Posterior cingulate gyrus (tissue), 11 donors: ENCODE measurements around the gene RRP12.
"Not testable (repeated sequence)": the region's sequence is repeated elsewhere in the genome, so short reads cannot be mapped to it uniquely, and the experiment has no call there.

Experiments used
- DNase-seq, 10 donors: peaks; one replicate each; pipeline versions ENCODE4 v3.0.0 to v3.0.0-alpha.2; 2020 to 2021; ENCODE audit warnings: mixed read lengths in 3 of 10
- intact Hi-C: fragments of 100-400 bp; cut with DNase I; formaldehyde crosslinking; loops from one replicate; pipeline ENCODE4 v1.15.1; 2023

RRP12 gene, protein sequence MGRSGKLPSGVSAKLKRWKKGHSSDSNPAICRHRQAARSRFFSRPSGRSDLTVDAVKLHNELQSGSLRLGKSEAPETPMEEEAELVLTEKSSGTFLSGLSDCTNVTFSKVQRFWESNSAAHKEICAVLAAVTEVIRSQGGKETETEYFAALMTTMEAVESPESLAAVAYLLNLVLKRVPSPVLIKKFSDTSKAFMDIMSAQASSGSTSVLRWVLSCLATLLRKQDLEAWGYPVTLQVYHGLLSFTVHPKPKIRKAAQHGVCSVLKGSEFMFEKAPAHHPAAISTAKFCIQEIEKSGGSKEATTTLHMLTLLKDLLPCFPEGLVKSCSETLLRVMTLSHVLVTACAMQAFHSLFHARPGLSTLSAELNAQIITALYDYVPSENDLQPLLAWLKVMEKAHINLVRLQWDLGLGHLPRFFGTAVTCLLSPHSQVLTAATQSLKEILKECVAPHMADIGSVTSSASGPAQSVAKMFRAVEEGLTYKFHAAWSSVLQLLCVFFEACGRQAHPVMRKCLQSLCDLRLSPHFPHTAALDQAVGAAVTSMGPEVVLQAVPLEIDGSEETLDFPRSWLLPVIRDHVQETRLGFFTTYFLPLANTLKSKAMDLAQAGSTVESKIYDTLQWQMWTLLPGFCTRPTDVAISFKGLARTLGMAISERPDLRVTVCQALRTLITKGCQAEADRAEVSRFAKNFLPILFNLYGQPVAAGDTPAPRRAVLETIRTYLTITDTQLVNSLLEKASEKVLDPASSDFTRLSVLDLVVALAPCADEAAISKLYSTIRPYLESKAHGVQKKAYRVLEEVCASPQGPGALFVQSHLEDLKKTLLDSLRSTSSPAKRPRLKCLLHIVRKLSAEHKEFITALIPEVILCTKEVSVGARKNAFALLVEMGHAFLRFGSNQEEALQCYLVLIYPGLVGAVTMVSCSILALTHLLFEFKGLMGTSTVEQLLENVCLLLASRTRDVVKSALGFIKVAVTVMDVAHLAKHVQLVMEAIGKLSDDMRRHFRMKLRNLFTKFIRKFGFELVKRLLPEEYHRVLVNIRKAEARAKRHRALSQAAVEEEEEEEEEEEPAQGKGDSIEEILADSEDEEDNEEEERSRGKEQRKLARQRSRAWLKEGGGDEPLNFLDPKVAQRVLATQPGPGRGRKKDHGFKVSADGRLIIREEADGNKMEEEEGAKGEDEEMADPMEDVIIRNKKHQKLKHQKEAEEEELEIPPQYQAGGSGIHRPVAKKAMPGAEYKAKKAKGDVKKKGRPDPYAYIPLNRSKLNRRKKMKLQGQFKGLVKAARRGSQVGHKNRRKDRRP (N-terminal part only)

DNA sequence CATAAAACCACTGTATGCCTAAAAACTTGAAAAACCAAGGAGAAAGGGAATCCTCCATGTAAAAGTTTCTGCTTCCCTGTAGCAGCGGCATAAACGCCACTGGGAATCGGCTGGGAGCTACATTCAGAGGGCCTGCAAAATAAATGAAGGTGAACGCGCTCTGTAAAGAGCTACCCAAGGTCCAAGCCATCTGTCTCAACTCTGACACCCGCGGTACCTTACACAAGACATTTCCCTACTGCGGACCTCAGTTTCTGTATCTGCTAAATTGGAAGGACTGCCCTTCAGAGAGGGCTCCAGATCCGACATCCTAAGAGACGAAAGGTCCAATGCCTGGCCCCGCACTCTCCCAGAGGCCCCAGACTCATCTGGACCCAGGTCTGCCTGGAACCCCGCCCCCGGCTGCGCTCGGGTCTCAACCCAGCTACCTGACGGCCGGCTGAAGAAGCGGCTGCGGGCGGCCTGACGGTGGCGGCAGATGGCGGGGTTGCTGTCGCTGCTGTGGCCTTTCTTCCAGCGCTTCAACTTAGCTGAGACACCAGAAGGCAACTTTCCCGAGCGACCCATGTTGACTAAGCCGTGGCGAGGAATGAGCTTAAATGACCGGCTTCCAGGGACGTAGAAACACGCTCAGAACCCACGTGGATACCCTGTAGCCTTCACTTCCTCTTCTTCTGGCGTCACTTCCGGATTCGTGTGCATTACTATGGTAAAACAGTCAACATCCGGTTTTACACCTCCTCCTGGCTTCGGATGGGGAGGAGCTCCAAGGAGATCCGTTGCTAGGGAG, at the start of gene RRP12:
Gene RRP12 (minus strand): TSS at position 676 of the 790 bp plus-strand sequence. CDS start 109 bp downstream, at position 567.
- peak; percentile 51 to 96 (median 82) for DNase-seq
- intact Hi-C loops = no loop called here

DNA sequence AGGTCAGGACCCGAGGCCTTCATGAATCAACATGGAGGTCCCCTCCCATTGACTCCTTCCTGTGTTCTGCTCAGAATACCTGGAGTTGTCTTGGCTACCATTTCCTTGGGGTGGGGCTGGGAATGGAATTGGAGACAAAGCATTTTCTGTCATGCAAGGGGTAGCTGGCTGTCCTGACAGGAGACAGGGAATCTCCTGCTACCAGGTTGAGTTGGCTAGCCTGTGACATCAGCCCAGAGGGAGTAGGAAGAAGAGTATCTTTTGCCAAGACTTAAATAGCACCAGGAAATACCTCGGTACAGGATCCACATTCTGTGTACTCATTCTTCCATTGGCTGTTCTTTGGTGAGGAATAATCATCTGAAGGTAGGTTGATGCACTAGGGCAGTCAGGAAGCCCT, 49.7 kb upstream of the RRP12 start:
- intact Hi-C loops = no loop called here
- no peak for DNase-seq

DNA sequence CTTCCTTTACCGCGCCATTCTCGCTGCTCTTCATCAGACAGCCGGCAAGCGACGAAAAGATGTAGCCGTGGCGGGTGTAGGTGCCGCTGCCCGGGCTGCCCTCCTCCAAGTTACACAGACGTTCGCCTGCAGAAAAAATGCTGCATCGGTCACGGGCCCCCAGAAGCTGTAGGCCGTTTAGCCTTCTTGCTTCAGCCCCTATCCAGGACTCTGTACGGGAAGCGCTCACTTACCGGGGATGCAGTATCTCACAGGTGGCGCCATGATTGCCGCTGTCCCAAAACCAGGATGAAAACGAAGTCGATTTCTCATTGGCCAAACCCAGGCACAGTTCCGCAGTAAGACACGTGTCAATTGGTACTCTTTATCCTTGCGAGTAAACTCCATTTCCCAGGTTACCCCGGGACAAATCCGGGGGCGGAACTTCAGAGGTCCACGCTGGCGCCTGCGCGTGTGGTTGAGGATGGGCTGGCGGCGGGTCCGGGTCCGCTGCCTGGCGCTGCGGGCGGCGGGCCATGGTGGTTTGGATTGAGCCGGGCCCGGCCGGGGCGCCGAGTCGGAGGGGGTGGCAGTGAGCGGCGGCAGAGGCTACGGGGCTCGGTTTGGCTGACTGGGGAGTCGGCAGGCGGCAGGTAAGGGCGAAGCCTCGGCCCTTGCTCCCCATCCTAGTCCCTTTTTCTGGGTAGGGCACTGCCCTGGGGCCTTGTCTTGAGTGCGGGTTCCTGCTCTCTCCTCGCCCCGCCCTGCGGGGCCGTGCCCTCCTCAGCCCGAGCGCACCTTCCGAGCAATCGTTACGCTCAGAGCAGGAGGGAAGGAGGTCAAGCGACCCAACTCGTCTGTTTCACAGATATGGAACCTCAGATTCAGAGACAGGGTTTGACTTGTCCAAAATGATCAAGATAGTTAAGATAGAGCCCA, 44.8 kb upstream of the RRP12 start, which contains the start of the genes EXOSC1 and ZDHHC16:
Gene EXOSC1 (minus strand): TSS at position 285 of the 918 bp plus-strand sequence. CDS start 21 bp downstream, at position 264.
Gene ZDHHC16 (plus strand): TSS at position 454 of the 918 bp plus-strand sequence. CDS start 5,501 bp downstream, outside the sequence.
- peak; percentile 87 to 99 (median 94) for DNase-seq
- intact Hi-C loops = loop anchor here (2.0 to 5.0 kb wide), 2 partner anchors 19 to 51 kb away; partner anchors contain the start of genes MMS19, PGAM1 and UBTD1

DNA sequence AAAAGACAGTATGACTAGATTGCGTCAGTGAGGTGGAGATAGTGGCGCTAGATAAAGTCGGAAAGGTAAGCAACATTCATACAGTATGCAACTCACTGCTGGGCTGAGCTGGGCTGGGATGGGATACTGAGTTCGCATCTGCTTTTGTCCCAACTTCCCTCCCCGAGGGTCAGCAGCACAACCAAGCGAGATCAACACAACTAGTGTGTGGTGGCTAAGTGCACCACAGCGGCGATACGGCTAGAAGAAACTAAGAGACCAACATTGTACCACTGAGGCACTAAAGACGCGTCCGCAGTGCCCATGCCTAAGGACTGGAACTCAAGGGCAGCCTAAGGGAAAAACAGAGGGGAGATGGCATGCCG, 44.2 kb upstream of the RRP12 start:
- peak in 1 of 10 donors; percentile 18 for DNase-seq
- intact Hi-C loops = loop anchor here (5.0 kb wide), 1 partner anchor 52 kb away; the partner anchor contains the start of genes MMS19 and UBTD1

DNA sequence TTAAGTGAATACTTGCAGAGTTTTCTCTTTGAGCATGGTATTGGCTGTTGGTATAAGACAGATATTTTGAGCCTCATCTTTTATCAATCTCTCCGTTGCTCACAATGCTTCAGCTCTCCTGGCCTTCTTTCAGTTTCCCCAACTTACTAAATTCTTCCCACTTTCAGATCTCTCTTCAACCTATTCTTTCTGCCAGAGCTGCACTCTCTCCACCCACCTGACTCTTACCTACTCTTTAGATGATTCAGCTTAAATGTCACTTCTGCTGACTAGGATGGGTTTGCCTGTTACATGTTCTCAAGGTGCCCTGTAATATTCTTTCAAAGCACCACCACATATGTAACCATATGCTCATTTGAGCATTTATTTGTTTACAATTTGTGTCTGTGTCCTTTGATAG, 43.1 kb upstream of the RRP12 start:
- intact Hi-C loops = no loop called here
- DNase-seq = no peak

DNA sequence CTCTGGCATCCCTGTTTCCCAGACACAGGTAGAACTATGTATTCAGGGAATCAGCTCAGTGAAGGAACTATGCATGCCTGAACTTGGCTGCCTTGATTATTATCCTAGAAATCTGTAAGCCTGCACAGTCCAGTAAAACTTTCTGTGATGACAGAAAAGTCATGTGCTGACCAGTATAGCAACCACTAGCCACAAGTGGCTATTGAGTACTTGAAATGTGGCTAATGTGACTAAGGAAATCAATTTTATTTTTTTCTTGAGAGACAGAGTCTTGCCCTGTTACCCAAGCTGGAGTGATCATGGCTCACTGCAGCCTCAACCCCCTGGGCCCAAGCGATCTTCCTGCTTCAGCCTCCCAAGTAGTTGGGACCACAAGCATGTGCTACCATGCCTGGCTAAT, 41.1 kb upstream of the RRP12 start:
- intact Hi-C loops = no loop called here
- peak in 1 of 10 donors; percentile 2 for DNase-seq

DNA sequence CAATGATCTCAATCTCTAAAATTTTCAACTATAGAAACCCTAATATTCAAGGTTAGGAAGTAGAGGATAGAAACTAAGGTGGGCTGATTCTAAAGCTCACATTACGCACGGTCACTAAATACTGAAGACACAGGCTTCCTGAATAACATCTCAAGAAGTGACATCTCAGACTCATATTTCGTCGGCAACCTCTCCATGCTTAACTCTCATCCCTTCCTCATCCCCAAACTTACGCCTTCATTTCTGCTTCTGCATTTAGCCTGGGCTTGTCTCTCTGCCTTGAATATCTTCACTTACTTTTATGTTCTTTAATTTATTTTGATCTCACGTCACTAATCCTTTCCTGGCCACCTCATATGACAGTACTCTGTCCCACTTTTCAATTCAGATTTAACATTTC, 34.1 kb upstream of the RRP12 start:
- intact Hi-C loops = no loop called here
- no peak for DNase-seq

DNA sequence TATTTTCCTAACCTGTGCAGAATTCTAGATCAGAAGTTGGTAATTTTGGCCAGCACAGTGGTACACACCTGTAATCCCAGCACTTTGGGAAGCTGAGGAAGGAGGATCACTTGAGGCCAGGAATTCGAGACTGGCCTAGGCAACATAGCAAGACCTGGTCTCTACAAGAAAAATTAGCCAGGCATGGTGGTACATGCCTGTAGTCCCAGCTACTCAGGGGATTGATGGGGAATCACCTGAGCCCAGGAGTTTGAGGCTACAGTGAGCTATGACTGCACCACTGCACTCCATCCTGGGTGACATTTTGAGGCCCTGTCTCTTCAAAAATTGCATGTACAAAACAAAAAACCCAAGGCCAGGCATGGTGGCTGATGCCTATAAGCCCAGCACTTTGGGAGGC, 33.4 kb upstream of the RRP12 start:
- DNase-seq = no peak
- intact Hi-C loops = no loop called here

DNA sequence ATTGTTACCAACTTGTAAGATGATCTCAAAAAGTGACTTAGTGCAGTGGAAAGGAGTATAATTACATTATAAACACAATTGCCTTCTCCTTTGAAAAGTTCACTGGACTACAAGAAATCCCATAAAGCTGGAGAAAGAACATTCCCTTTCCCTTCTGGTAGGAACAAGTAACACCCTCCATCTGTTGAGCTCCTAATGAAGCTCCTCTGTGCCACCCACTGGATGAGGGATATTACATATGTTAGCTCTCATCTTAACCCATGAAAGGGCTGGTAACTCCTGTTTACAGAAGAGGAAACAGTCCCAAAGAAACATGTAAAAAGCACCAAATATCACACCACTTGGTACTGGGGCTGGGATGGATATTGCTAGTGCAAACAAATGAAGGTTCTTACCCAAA, 32.9 kb upstream of the RRP12 start:
- DNase-seq = no peak
- intact Hi-C loops = no loop called here

DNA sequence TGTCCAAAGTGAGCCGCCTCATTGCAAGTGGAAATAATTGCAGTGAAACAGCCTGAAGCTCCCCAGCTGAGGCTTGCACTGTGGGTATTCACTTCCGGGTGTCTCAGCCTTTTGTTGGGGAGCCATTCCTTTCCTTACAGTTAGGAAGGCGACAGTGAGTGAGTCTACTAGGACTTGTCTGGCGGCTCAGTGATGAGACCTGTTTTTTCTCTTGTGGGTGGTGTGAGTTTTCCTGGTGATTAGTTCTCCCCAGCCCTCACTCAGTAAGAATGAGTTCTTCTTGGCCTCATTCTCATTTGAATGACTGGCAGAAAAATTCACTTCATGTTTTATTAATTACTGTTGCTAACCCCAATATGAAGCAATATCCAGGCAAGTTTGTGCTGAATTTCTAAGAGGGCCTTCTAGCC, 27.4 kb upstream of the RRP12 start:
- intact Hi-C loops = no loop called here
- peak in 1 of 10 donors; percentile 11 for DNase-seq

DNA sequence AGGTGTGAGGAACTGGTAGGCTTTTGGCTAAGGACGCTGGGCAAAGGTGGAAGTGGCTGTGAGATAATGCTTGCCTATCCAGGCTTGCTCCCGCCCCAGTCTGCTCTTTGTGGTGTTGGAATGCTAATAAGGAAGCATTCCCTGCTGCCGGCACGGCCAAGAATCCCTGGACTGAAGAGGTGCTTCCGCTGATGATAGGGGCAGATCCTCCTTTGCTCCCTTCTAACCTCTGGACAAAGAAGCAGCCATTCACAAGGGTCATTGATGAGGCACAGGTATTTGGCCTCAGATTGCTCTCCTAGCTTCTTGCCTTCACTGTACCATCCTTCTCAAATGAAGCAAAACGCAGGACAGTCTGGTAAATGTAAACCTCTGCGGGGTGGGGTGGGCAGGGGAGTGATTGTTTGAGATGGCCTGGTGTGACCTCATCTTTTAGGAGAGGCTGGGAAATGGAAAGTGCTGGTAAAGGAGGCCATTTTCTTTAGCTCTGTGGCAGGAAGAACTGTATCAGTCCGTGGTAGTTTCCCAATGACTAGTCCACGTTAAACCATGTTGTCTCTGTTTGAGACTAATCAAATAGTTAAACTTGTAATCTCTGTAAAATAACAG, 26.5 kb upstream of the RRP12 start:
- peak in 1 of 10 donors; percentile 52 for DNase-seq
- intact Hi-C loops = loop anchor here (2.0 kb wide), 1 partner anchor 19 kb away; the partner anchor contains the start of genes EXOSC1 and ZDHHC16

DNA sequence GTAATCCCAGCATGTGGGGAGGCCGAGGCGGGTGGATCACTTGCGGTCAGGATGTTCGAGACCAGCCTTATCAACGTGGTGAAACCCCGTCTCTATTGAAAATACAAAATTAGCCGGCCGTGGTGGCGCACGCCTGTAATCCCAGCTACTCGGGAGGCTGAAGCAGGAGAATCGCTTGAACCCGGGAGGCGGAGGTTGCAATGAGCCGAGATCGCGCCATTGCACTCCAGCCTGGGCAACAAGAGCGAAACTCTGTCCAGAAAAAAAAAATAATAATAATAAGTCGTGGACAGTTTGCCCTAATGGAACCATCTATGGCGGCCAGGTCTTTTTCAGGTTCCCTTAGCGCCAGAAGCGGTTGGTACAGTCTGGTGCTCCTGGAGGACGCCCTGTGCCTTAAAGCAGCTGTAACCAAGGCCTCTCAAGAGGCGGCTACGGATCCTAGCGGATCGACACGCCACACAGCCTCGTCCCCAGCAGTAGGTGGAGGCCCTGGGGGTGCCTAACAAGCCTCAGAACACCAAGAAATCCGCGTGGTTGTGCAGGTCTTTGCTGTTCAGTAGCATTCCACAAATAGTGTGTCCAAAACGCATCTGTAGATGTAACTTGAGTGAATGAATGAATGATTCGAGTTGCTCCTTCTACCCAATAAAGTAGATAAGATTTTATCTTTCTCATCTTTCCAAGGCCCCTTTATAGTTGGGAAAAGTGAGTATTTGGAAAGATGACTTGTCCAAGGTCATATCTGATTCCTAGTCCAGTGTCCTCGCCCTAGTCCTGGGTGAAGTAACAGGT, 25.8 kb upstream of the RRP12 start:
- intact Hi-C loops = loop anchor here (2.0 kb wide), 1 partner anchor 20 kb away; the partner anchor contains the start of genes EXOSC1 and ZDHHC16
- DNase-seq = peak in 2 of 10 donors; percentile 2 to 84

DNA sequence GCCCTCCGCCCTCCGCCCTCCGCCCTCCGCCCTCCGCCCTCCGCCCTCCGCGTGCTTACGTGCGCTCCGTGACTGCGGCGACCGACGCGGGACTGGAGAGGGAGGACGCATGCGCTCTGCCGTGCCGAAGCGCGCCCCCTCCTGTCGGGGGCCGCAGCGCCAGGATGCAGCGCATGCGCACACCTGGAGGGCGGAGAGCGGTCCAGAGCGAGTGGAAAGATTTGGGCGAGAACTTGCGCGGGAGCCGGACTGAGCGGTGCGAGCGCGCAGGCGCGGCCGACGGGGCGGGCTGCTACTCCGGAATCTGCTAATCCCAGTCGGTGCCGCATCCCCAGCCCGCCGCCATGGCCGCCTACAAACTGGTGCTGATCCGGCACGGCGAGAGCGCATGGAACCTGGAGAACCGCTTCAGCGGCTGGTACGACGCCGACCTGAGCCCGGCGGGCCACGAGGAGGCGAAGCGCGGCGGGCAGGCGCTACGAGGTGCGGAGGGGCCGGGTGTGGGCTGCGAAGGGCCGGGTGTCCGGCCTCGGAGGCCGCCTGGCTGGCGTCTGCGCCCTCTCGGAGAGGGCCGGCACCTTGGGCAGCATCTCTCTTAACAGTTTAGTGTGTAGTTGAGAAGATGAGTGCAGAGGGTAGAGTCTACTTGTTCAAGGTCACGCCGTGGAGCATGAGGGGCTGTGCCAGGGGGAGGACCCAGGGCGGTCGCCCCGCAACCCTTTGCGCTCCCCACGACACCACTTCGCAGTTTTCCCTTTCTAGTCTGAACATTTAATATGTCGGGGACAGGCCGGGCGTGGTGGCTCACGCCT, 25.0 kb upstream of the RRP12 start, which contains the start of gene PGAM1:
Gene PGAM1 (plus strand): TSS at position 228 of the 812 bp plus-strand sequence. CDS start 117 bp downstream, at position 345.
- peak; percentile 90 to 99 (median 94) for DNase-seq
- intact Hi-C loops = loop anchor here (2.0 kb wide), 1 partner anchor 21 kb away; the partner anchor contains the start of genes EXOSC1 and ZDHHC16

DNA sequence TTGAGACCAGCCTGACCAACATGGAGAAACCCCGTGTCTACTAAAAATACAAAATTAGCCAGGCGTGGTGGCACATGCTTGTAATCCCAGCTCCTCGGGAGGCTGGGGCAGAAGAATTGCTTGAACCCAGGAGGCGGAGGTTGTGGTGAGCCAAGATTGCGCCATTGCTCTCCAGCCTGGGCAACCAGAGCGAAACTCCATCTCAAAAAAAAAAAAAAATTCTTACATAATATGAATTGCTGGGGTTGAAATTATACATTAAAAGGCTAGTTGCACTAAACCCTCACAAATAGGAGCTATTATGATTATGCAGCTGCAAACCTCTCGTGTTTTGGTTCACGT, 22.6 kb upstream of the RRP12 start:
- DNase-seq = peak in 1 of 10 donors; percentile 52

DNA sequence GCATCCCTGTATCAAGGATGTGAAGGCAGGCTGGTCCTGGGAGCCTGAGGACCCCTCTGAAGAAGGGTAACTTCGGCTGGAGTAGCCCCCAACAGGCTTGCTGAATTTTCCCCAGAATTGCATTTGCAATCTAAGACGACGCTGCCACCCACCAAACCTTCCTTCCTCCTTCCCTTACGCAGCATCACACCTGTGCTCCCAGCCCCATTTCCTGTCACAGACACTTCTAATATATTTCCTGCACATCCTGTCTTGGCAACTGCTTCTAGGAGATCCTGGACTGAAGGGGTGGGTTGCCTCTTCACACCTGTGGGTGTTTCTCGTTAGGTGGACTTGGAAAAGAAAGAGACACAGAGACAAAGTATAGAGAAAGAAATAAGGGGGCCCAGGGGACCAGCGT, 15.4 kb upstream of the RRP12 start:
- DNase-seq = no peak
- intact Hi-C loops = no loop called here

More for the DNA sequence above, 22.6 kb upstream of the RRP12 start:
- intact Hi-C loops = not testable (repeated sequence)

DNA sequence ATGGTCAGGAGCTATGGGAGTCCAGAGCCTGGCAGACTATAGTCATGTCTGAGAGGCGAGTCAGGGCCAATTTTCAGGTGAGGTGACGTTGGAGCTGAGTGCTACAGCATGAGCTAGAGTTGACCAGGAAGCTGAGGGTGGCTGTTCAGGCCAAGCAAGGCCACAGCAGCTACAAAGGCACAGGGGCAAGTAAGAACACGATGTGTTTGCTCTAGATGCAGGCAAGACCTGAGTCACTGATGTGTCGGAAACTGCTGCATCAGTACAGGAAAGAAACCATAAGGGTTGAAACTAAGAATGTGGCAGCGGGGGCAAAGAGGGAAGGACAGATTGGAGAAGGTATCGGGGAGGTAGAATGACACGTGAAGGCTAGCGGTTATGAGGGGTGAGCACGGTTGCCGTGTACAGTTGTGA, 11.8 kb upstream of the RRP12 start:
- no peak for DNase-seq
- intact Hi-C loops = no loop called here
